Stromal cell of bone marrow (primary cell): ENCODE measurements around the gene OPCML.

Experiments used
- DNase-seq: peaks from one replicate; pipeline ENCODE4 v3.0.0-alpha.2; 2012; ENCODE audit warnings: low read depth

The OPCML gene

DNA sequence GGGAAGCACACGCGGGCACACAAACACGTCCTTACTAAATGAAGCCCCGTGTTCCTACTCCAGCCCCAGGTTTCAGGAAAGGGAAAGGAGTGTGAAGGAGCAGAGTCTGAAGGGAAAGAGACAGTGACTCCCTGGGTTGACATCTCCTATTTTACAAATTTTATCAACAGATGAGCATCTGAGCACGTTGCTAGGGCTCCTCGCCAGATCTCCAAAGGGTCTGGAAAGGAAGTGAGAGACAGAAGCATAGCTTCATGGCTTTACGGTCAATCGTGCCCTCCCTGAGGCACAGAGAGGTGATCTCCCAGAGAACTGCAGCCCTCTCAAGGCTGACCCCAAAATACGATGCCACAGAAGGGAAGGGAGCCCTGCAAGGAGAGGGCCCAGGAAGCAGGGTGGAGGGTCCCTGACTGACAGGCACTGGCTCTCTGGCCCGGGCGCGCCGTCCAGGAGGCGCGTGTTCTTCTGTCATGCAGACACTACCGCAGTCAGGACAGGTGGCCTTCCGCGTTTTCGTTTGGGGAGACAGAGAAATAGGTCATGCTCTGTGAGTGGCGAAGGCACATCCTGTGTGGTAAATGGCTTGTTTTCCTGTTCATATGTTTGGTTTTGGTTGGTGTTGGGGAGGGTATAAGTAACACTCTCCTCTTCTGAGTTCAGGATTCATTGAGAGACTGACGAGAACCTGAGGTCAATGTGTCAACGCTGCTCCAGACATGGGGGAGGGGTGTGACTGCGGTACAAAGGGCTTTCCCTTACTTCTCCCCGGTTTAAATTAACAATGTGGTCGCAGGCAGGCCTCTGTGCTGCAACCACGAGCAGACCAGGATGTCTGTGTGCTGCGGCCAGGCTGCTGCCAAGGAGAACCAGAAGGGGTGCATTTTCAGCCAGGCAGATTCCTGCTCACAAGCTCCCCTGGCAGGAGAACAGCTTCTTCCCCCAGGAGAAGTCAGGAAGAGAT, 813.3 kb downstream of the OPCML start:
- DNase-seq: peak; percentile 3

- DNase-seq: no peak
These were observed 814.5 kb downstream of the OPCML start for GRCh38 chr11:132717824-132718223.

DNA sequence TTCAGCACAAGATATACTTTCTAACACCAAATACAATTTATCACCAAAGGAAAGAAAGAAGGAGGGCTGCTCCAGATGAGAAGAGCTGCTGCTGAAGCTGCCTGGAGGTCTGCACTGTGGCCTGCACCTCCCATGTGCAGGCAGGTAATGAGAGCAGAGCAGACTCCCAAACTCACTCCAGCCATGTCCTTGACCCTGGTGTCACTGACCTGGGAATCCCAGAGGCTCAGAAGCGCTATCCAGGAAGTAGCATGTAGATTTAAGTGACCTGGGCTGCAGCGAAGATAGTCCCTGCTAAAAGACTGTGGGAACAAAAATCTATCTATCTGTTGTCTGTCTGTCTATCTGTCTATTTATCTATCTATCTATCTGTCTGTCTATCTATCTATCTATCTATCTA, 816.3 kb downstream of the OPCML start:
- no peak for DNase-seq

DNA sequence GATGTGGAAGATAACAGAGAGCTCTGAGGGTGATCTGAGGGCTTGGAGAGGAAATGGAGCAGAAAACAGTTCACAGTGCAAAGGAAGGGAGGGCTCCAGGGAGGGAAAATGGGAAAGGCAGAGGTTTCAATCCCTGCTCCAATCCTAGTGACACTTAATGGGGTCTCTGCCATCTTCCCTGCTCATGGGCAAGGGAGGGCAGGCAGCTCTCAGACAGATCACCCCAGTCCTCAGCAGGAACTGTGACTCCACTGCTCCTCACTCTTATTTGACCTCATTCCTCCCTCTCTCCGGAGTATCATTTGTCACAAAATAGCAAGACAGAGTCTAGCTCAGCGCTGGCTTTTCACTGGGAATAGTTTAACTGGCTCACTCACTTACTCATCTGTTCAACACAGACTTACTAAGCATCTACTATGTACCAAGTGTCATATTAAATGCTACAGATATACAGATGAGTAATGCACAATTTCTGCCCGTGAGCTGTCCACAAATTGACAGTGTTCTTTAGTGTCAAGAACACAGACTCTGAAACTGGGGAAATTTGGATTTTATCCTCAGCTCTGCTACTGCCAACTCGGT, 817.4 kb downstream of the OPCML start:
- peak; percentile 4 for DNase-seq

DNA sequence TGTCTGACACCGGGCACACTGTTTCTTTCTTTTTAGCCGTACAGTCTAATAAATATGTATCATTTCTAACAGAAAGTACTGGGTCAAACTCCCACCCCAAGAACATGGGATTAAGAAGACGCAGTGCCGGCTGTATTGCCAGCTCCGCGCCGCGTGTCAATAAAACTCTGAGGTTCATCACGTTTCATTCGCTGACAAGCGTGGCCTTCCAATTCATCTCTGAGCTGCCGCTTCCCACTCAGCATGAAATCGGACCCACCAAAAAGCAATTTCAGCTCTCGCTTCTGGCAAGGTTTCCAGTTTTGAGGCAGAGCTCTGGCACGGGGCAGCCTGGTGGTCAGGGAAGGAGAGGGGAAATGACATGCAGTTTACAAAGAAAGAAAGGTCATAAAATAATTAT, 819.8 kb downstream of the OPCML start:
- no peak for DNase-seq

DNA sequence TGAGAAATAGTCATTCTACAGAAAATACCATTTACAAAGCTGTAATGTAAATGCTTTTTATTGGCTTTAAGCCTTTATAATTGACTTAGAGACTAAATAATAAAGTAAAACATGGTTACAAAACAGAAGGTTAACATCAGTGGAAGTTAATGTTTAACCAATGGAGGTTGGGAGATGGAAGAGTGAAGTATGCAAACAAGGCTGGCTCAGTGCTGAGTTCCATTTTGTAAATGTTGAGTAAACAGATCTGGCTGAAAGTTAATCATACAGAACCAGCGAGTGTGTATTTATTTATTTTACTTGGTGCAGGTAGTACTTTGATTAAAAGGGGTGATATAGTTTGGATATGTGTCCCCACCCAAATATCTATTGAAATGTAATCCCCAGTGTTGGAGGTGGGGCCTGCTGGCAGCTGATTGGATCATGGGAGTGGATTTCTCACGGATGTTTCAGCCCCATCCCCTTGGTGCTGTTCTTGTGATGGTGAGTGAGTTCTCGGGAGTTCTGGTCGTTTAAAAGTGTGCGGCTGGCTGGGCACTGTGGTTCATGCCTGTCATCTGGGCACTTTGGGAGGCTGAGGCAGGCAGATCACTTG, 827.4 kb downstream of the OPCML start:
- DNase-seq: no peak

- no peak for DNase-seq
These were observed 839.4 kb downstream of the OPCML start for GRCh38 chr11:132692891-132693290.

GRCh38 chr11:132691848-132692550, 840.3 kb downstream of the OPCML start:
- DNase-seq: no peak

DNA sequence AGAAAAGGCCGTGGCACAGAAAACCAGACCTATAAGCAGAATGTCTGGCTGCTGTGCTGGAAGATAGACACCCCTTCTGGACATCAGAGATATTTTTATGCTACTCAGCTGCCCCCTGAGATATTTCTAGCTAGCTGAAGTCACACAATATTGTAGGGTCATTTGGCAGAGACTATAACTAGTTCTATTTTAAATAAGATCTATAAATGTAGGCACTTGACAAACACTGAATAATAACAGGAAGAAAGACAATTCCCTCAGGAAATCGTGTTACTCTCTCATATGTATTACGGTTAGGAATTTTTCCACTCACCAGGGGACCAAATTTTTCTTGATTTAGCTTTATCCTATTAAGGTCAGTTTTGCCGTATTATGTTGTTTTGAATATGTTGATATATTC, 845.4 kb downstream of the OPCML start:
- no peak for DNase-seq

DNA sequence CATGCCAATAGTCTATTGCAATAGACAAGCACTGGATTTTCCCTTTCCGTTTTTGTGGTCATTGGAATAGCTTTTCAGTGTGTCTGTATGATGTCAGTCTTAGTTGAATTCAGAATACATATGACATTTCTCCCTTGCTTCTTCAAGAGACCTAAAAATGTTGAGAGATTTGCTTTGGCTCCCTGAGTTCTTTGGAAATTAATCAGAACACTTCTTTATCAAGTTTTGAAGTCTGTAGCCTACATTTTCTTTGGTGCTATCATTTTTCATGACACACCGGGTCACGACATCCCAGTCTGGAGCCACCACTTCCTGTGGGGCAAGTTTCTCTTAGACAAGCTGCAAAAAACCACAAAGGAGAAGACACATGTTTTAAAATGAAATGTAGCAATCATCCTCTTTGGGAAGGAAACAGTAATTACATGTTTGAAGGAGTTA, 847.1 kb downstream of the OPCML start:
- DNase-seq: peak; percentile 43

DNA sequence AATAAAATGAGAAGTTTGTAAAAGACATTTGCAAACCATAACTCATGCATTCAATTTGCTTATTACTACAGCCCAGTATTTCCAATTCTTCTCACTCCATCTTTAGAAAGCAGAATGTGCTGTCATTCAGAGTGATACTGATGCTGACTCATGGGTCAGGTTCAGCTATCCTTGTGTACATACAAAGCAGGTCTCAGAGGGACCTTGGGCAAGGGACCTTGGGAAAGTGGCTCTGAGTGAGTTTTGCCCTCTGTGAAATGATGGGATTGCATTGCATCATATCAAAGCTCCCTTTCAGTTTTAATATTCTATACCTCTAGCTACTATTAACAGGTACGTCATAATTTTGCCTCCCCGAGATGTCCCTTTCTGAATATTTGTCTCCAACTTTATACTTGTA, 848.7 kb downstream of the OPCML start:
- no peak for DNase-seq

- no peak for DNase-seq
These were observed 850.3 kb downstream of the OPCML start for GRCh38 chr11:132681971-132682370.

GRCh38 chr11:132680584-132680983, 851.7 kb downstream of the OPCML start:
- no peak for DNase-seq

DNA sequence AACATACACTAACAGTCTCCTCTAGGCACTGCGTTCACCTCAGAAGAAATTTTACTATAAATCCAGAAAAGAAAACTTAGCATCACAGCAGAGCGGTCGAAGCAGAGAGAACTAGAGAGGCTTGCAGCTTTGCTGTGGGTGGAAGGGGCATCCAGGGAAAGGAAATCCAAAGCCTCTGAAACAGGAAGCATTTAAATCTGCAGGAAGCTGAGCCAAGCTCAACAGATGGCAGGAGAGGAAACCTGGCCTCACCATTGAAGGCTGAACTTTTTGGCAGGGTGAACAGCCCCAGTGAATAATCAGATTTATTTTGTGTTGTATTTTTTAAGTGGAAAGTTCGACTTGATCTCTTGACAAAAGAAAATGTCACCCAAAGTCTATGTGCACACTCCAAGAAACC, 858.1 kb downstream of the OPCML start:
- no peak for DNase-seq

DNA sequence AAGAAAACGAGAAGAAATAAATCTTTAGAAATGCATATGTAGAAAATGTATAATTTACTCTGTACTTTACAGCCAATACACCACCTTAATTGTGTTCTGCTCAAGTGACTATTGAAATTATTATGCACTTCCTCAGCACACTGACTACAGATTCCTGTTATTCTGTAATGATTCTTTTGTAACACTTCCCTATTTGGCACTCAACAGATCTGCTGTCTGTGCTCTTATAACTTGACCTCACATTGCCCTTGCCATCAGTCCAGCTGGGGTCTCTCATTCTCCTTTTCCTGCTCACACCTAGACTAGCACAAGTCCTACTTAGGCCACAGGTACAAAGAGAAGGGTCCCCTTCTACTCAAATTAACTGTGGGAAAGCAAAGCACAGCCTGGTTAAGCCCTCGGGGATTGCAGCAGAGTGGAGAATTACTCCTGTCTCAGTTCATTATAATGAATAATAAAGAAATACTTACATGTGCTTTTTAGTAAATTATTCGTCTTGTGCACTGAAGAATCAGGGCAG, 860.4 kb downstream of the OPCML start:
- no peak for DNase-seq

- no peak for DNase-seq
These were observed 861.2 kb downstream of the OPCML start for GRCh38 chr11:132670921-132671675.

GRCh38 chr11:132669949-132670348, 862.4 kb downstream of the OPCML start:
- no peak for DNase-seq

- DNase-seq: no peak
These were observed 867.1 kb downstream of the OPCML start for GRCh38 chr11:132665205-132665604.

GRCh38 chr11:132658696-132659095, 873.6 kb downstream of the OPCML start:
- DNase-seq: no peak

- DNase-seq: no peak
These were observed 874.3 kb downstream of the OPCML start for GRCh38 chr11:132658004-132658403.

- no peak for DNase-seq
These were observed 877.0 kb downstream of the OPCML start for GRCh38 chr11:132655187-132655855.
